Kidney epithelial cell (primary cell): Measurements from ENCODE around the gene CLCNKB. TPM values are rescaled to one million over a fixed set of nuclear protein-coding genes. Genes with fewer than 3 reads are reported as not detected.

Experiments
- DNase-seq: peaks from one replicate; pipeline ENCODE4 v3.0.0-alpha.2; 2010; ENCODE audit warnings: low read depth
- H3K27me3 ChIP-seq: 2 replicates; pipeline ENCODE4 v1.6.0; 2011; ENCODE audit warnings: low read length; ENCODE audit not compliant: control insufficient read depth, insufficient read depth
- H3K36me3 ChIP-seq: 2 replicates; pipeline ENCODE4 v1.5.1; 2011; ENCODE audit warnings: low read length; ENCODE audit not compliant: control insufficient read depth, insufficient read depth
- H3K4me3 ChIP-seq: 2 replicates; pipeline ENCODE4 v1.5.1; 2011; ENCODE audit warnings: low read depth, mild to moderate bottlenecking, control low read depth, low read length
- total RNA-seq: library from RNA; depleted of rRNA; stranded (reverse); fragments of >200 nt; gene quantifications from 2 replicates; pipeline ENCODE4 v1.2.3, GENCODE V29; 2015
- TF ChIP-seq, protein P1 (sequence below): IDR thresholded peaks from 2 replicates; pipeline ENCODE4 v1.5.1; 2011; ENCODE audit warnings: mild to moderate bottlenecking, moderate library complexity, low read length, control low read depth, inconsistent platforms; ENCODE audit not compliant: insufficient read depth, poor library complexity, severe bottlenecking

The CLCNKB gene
- total RNA-seq, 1 donor from 2014 or later: 0.50 TPM

DNA sequence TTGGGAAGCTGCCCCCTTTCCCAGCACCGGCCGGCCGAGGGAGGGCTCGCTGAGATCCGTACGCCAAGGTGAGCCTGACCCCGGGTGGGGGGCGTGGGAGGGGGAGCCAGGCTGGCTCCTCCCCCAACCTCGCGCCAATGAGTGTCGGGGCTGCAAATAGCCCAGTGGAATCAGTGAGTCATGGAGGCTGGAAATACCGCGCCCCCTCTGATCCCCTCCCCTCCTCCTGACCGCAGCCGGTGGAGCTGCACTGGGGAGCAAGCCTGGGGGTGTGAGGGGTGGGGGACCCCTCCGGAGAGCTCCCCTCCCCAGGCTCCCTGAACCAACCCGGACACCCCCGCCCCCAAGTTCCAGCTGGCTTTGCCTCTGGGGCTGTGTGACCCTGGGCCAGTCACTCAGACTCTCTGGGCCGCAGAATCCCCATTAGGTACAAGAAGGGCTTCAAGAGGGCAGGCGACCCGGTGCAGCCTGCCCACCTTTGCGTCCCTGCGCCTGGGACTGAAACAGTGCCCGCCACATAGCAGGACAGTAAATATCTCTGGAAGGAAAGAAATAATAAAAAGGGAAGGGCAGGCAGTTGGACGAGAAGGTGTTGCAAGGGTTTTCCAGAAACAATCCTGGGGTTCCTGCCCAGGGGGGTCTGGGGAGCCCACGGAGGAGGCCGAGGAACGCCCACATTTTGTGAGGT lies 30.2 kb upstream of the CLCNKB start:
- H3K36me3 ChIP-seq: no peaks in the 10 kb centered on the region
- no peaks in the 10 kb centered on the region for H3K27me3 ChIP-seq
- TF ChIP-seq, protein P1, sequence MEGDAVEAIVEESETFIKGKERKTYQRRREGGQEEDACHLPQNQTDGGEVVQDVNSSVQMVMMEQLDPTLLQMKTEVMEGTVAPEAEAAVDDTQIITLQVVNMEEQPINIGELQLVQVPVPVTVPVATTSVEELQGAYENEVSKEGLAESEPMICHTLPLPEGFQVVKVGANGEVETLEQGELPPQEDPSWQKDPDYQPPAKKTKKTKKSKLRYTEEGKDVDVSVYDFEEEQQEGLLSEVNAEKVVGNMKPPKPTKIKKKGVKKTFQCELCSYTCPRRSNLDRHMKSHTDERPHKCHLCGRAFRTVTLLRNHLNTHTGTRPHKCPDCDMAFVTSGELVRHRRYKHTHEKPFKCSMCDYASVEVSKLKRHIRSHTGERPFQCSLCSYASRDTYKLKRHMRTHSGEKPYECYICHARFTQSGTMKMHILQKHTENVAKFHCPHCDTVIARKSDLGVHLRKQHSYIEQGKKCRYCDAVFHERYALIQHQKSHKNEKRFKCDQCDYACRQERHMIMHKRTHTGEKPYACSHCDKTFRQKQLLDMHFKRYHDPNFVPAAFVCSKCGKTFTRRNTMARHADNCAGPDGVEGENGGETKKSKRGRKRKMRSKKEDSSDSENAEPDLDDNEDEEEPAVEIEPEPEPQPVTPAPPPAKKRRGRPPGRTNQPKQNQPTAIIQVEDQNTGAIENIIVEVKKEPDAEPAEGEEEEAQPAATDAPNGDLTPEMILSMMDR: no peak
- H3K4me3 ChIP-seq: peak overlapping the region; percentile 32
- peak; percentile 32 for DNase-seq

DNA sequence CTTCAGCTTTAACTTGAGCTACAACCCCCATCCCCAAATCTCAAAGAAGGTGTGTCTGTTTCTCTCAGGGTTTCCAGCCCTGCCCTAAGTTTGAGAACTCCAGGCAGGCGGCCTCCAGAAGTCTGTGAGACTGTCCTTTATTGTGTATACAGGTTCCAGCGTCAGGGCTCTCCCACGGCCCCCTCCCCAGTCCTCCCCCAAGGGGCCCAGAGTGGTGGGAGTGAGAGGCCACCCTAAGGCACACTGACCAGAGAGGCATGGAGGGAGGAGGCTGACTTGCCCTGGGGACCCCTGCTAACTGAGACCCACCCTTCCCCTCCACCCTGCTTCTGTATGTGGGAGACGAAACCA lies 29.7 kb upstream of the CLCNKB start:
- Histone ChIP-seq H3K4me3 (no peak overlapping the region), H3K27me3 (no peaks in the 10 kb centered on the region), H3K36me3 (no peaks in the 10 kb centered on the region)
- no peak for DNase-seq
- TF ChIP-seq, protein P1: no peak

DNA sequence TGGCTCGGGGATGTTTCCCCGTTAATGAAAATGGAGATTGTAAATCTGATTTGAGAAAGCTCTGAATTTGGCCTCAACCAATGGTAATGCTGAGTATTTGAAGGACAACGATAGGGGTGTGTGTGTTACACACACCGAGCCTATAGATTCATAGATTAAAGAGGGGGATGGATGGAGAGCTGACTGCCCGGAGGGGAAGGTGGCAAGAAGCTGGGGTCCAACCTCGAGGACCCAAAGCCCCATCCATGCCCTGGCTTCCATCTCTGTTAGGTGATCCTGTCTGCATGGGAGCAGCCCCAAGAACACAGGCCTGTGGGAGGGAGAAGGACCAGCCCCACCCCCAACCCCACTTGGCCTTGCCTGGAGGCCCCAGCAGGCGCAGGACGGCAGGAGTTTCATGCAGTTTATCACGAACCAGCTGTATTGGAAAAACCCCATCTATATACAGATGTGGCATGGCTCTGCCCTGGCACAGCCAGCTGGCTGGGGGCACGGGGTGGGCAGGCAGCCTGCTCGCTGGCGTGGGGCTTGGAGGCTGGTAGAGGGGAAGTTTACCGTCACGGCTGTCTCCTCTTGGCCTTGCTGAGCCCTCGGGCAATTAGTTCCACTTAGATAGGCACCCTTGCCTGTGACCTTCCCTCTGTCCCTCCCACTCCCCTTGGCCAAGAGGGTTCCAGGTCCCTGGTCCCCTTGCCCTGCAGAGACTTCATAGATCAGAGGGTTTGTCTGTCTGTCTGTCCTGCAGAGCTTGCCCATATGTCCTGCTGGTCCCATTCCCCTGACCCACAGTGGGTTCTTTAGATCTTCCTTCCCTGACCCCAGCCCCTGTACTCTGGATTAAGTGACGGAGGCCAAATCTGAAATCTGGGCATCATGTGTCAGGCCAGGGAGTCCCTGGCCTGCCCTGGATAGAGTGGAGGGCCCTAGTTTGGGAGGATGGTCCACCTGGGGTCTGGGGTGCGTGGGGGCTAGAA lies 28.8 kb upstream of the CLCNKB start:
- Histone ChIP-seq H3K4me3 (no peak overlapping the region), H3K36me3 (no peaks in the 10 kb centered on the region), H3K27me3 (no peaks in the 10 kb centered on the region)
- TF ChIP-seq, protein P1: no peak
- DNase-seq: no peak

DNA sequence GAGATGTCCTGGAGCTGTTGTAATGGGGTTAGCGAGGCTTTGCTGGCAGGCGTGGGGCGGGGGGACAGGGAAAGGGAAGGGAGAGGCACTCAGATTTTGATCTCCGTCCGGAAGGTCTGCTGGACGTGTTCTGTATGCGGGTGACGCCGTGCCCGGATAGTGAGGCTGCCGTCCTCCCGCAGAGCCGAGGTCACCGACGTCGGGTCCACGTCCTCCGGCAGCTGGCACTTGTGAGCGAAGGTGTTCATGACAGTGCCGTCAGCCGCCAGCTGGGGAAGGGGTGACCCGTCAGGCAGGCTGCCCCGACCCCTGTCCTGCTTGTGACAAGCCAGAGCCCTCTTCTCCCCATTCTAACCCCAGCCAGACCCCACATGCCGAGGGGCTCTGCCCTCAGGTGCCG lies 28.1 kb upstream of the CLCNKB start:
- H3K4me3 ChIP-seq: no peak overlapping the region
- DNase-seq: no peak
- TF ChIP-seq, protein P1: no peak
- no peaks in the 10 kb centered on the region for H3K36me3 ChIP-seq
- H3K27me3 ChIP-seq: peaks cover 1% of the 10 kb centered on the region

DNA sequence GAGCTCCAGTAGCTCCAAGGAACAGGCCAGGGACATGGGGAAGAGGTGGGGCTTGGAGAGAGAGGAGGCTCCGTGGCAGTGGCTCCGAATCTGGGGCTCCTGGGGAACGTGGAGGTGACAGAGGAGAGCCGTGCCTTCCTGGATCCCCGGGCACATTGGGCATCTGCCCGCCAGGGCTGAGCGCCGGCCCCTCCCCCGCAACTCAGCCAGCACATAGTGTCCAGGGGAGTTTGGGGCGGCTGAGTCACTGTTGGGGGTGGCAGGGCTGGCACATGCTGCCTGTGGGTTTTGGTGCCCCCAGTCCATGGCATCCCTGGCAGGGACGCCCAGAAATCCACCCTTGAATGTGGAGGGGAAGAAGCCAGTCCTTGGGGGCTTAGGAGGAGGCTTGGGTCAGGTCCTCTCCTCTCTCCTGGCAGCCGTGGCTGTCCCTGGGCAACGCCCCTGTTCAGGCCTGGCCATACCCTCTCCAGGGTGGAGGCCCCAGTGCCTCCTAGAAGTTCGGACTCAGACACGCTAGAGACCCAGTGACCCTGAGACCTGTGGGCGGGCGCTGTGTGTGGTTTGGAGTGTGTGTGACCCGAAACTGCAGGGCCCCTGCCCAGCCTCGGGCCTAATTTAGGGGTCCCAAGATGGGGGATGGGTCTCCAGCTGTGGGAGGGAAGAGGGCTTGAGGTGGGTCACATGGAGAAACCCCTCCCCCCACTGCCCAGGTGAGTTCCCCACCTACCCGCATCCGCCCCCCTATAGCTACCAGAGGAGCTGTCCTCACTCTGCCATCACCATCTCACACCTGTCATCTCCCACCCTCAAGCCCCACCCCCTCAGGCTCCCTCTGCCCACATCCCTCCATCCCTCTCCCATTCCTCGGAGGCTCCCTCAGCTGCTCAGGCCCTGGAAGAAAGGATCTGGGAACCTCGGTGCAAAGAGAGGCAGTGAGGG lies 27.4 kb upstream of the CLCNKB start:
- no peaks in the 10 kb centered on the region for H3K36me3 ChIP-seq
- no peak overlapping the region for H3K4me3 ChIP-seq
- no peak for DNase-seq
- TF ChIP-seq, protein P1: no peak
- peaks cover 8% of the 10 kb centered on the region for H3K27me3 ChIP-seq
